DOHH2 (cell line): ENCODE results near the gene COX5A.

Experiments
- H3F3A ChIP-seq: fragments of 200-600 bp; sonication (generic), shearing (Covaris generic); 2 replicates; pipeline ENCODE4 v1.6.0; 2016; ENCODE audit warnings: antibody characterized with exemption, mild to moderate bottlenecking; ENCODE audit not compliant: control insufficient read depth, insufficient read depth
- H3K27ac ChIP-seq: fragments of 200-600 bp; sonication (generic); 2 replicates; pipeline ENCODE4 v1.5.1; 2014; ENCODE audit warnings: low read depth, mild to moderate bottlenecking, low read length, moderate library complexity
- H3K27me3 ChIP-seq: fragments of 200-600 bp; sonication (generic); 2 replicates; pipeline ENCODE4 v1.6.1; 2014; ENCODE audit warnings: mild to moderate bottlenecking, low read length, mixed read lengths; ENCODE audit not compliant: control insufficient read depth
- H3K36me3 ChIP-seq: fragments of 200-600 bp; sonication (generic); 2 replicates; pipeline ENCODE4 v1.6.1; 2014; ENCODE audit warnings: mild to moderate bottlenecking, low read length, moderate library complexity, mixed read lengths; ENCODE audit not compliant: control insufficient read depth
- H3K4me1 ChIP-seq: fragments of 200-600 bp; sonication (generic); 2 replicates; pipeline ENCODE4 v1.6.1; 2014; ENCODE audit warnings: mild to moderate bottlenecking, low read length, mixed read lengths; ENCODE audit not compliant: control insufficient read depth
- H3K4me2 ChIP-seq: fragments of 200-600 bp; sonication (generic); 2 replicates; pipeline ENCODE4 v1.6.0; 2014; ENCODE audit warnings: mild to moderate bottlenecking, low read length, moderate library complexity
- H3K4me3 ChIP-seq: fragments of 200-600 bp; sonication (generic); 2 replicates; pipeline ENCODE4 v1.5.1; 2014; ENCODE audit warnings: mild to moderate bottlenecking, low read length, mixed read lengths
- H3K79me2 ChIP-seq: fragments of 200-600 bp; sonication (generic); 2 replicates; pipeline ENCODE4 v1.6.1; 2014; ENCODE audit warnings: mild to moderate bottlenecking, low read length, mixed read lengths; ENCODE audit not compliant: control insufficient read depth
- H3K9me2 ChIP-seq: fragments of 200-600 bp; sonication (generic); replicated peaks from 2 replicates; pipeline ENCODE4 v1.6.1; 2014; ENCODE audit warnings: mild to moderate bottlenecking, low read length, mixed read lengths; ENCODE audit not compliant: control insufficient read depth
- H3K9me3 ChIP-seq: fragments of 200-600 bp; sonication (generic); 2 replicates; pipeline ENCODE4 v1.6.1; 2014; ENCODE audit warnings: antibody characterized with exemption, low read length, mixed read lengths; ENCODE audit not compliant: control insufficient read depth, insufficient read depth
- H4K20me1 ChIP-seq: fragments of 200-600 bp; sonication (generic); 2 replicates; pipeline ENCODE4 v1.6.0; 2014; ENCODE audit warnings: low read depth, mild to moderate bottlenecking, antibody characterized with exemption, low read length, moderate library complexity; ENCODE audit not compliant: control insufficient read depth, insufficient read depth
- CTCF ChIP-seq: fragments of 200-600 bp; sonication (generic); IDR thresholded peaks from one replicate; pipeline ENCODE4 v1.5.1; 2014; ENCODE audit warnings: antibody characterized with exemption, mild to moderate bottlenecking, low read depth, low read length; ENCODE audit not compliant: poor library complexity, severe bottlenecking
- EZH2phosphoT487 ChIP-seq: fragments of 200-600 bp; sonication (generic); IDR thresholded peaks from 2 replicates; pipeline ENCODE4 v1.6.1; 2017; ENCODE audit warnings: borderline replicate concordance, mild to moderate bottlenecking, antibody characterized with exemption, low read length, moderate library complexity, mixed read lengths

The COX5A gene

GRCh38 chr15:74960995-74961588 is 23.2 kb upstream of the COX5A start:
- H3F3A ChIP-seq: peaks cover 6% of the 10 kb centered on the region; the same call in 1 of the 2 replicates
- H3K9me2 ChIP-seq: no peaks in the 10 kb centered on the region
- no peaks in the 10 kb centered on the region for H3K9me3 ChIP-seq
- TF ChIP-seq EZH2phosphoT487: no peak
- no peak for TF ChIP-seq CTCF
- no peak overlapping the region for H3K27ac ChIP-seq
- no peaks in the 10 kb centered on the region for H4K20me1 ChIP-seq
- no peaks in the 10 kb centered on the region for H3K36me3 ChIP-seq
- peaks cover 28% of the 10 kb centered on the region for H3K27me3 ChIP-seq
- no peak overlapping the region for H3K4me3 ChIP-seq
- peaks cover 4% of the 10 kb centered on the region for H3K79me2 ChIP-seq
- peaks cover 71% of the 10 kb centered on the region for H3K4me1 ChIP-seq
- H3K4me2 ChIP-seq: peak overlapping the region; percentile 30

GRCh38 chr15:74960286-74960685 is 22.4 kb upstream of the COX5A start:
- Histone ChIP-seq H3K9me3 (no peaks in the 10 kb centered on the region), H4K20me1 (peaks cover 3% of the 10 kb centered on the region; the same call in 1 of the 2 replicates), H3K79me2 (peaks cover 12% of the 10 kb centered on the region), H3K36me3 (no peaks in the 10 kb centered on the region), H3F3A (peaks cover 6% of the 10 kb centered on the region; the same call in 1 of the 2 replicates), H3K9me2 (no peaks in the 10 kb centered on the region), H3K4me2 (peak overlapping the region; percentile 30), H3K27me3 (peaks cover 28% of the 10 kb centered on the region), H3K27ac (no peak overlapping the region), H3K4me3 (no peak overlapping the region), H3K4me1 (peaks cover 76% of the 10 kb centered on the region)
- TF ChIP-seq EZH2phosphoT487 (no peak), CTCF (no peak)

- no peak overlapping the region for H3K27ac ChIP-seq
- H3K79me2 ChIP-seq: peaks cover 19% of the 10 kb centered on the region
- peaks cover 6% of the 10 kb centered on the region; the same call in 1 of the 2 replicates for H3F3A ChIP-seq
- no peaks in the 10 kb centered on the region for H3K36me3 ChIP-seq
- H3K9me3 ChIP-seq: no peaks in the 10 kb centered on the region
- H3K4me1 ChIP-seq: peaks cover 76% of the 10 kb centered on the region
- H3K27me3 ChIP-seq: peaks cover 28% of the 10 kb centered on the region
- peak overlapping the region; percentile 41; the same call in 1 of the 2 replicates for H3K4me2 ChIP-seq
- peaks cover 3% of the 10 kb centered on the region; the same call in 1 of the 2 replicates for H4K20me1 ChIP-seq
- H3K4me3 ChIP-seq: peak overlapping the region; percentile 25; the same call in 1 of the 2 replicates
- no peak for TF ChIP-seq CTCF
- TF ChIP-seq EZH2phosphoT487: no peak
- H3K9me2 ChIP-seq: no peaks in the 10 kb centered on the region
These were observed 21.7 kb upstream of the COX5A start for GRCh38 chr15:74959586-74959939.
